Hepatic stellate cell (primary cell): ENCODE measurements around the gene HPS6.

Source experiments
- DNase-seq: peaks from one replicate; pipeline ENCODE4 v3.0.0; 2011; ENCODE audit warnings: low spot score

HPS6 gene

DNA sequence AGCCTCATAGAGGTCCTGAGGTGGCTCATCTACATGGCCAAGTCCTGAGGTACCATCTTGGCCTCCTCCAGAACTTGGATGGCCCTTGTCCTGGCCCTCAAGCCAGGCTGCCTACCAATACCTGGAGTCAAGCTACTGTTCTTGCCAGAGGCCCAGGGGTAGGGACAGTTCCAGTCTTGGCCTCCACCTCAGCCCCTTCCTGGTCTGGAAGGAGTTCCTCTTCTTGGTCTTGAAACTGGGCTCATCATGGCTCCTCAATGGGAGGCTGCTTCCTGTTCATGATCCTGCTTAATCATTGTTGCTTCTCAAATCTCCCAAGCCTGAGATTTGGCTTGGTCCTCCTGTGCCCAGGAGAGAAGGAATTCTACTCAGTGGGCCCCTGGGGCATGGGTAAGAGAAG is 3.9 kb downstream of the HPS6 start:
- no peak for DNase-seq

DNA sequence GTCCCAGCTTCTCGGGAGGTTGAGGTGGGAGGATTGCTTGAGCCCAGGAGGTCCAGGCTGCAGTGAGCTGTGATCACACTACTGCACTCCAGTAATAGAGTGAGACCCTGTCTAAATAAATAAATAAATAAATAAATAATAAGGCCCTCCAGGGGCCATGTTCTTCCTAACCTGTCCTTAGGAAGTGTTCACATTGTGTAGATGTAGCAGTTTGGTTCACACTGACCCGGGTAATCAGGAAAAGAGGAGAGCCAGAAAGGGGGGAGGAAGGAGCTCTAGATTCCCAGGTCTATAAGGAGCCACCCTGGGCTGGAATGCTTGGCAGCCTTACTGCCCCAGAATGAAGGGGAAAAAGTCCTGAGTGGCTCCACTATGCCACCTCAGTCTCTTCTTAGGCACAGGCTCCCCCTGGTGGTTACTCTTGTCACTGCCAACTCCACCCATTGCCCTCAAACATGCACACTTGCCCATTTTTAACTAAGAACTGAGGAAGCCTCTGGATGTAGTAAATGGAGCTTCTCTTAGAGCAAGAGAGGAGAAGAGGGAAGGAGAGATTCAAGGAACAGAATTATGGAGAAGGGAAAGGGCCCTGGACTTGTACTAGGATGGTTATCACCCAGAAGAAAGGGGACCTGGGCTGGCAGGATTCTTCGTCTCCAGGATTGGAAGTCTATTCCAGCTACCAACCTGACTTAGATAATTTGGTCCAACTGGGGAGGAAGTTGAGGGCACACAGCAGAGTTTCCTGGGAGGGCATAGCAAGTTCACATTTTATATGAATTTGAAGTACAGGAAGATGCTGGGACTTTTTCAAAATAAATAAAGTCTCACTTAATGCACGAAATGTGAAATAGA is 7.8 kb downstream of the HPS6 start:
- peak; percentile 81 for DNase-seq

DNA sequence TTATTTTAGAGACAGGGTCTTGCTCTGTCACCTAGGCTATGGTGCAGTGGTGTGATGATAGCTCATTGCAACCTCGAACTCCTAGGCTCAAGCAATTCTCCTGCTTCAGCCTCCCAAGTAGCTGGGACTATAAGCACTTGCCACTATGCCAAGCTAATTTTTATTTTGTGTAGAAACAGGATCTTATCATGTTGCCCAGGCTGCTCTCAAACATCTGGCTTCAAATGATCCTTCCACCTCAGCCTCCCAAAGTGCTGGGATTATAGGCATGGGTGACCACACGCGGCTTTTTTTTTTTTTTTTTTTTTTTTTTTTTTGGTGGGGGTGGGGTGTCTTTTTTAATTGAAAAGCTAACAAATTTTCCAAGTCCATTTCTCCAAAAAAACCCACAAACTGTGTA is 18.4 kb downstream of the HPS6 start:
- DNase-seq, result no peak

DNA sequence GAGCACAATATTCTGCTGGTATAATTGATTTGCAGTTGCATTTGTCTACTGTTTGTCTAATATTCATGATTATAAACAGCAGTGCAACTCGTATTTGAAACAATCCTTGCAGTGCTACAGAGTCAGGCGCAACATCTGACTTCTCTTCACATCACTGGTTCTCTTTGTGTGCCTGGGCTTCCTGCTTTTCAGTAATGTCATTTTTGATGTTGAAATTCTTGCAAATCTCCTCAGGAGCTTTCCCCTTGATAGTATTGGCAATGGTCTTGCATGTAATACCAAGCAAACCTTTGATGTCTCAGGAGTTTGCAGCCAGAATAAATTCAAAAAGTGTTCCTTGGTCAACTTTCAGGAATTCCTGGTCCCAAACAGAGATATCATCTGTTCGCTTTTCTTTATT is 20.2 kb downstream of the HPS6 start:
- DNase-seq, result no peak

DNA sequence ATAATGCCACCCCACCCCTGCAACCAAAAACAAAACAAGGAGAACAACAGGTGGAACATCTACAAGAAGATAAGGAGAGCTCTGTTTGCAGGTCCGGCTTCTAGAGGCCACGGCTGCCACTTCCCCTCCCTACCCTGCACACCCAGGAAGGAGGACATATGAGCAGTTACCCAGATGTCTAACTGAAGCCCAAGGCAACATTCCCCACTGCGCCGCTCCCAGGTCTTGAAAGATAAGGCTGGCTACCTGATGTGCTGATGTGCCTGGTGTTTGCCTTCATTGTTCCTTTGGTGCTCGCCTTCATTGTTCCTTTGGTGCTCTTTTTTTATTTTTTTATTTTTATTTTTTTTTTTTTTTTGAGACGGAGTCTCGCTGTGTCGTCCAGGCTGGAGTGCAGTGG is 21.0 kb downstream of the HPS6 start:
- DNase-seq, result no peak

DNA sequence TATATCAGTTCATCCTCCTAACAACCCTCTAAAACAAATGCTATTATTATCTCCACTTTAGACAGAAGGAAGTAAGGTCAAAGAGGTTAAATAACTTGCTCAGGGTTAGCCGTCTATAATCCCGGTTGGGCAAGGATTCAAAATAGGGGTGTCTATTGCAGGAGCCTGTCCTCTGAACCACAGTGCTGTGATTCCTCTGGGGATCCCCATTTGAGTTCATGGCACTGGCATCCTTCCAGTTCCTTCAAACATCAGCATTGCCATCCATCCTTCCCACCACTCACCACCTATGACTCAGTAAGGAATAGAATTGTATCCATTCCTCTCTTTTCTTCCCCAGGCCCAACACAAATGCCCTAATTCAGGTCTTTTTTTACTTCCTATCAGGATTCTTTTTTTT is 25.6 kb downstream of the HPS6 start:
- peak; percentile 56 for DNase-seq

DNA sequence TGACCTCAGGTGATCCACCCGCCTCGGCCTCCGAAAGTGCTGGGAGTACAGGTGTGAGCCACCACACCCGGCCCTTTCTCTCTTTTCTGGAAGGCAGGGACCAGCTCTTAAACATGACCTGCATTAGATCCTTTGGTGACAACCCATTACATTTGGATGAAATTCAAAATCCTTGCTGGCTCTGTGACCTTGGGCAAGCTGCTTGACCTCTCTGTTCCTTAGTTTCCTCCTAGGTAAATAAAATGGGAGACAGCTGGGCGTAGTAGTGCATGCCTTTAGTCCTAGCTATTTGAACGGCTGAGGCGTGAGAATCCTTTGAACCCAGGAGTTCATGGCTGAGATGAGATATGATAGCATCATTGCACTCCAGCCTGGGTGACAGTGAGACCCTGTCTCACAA is 31.3 kb downstream of the HPS6 start:
- no peak for DNase-seq

DNA sequence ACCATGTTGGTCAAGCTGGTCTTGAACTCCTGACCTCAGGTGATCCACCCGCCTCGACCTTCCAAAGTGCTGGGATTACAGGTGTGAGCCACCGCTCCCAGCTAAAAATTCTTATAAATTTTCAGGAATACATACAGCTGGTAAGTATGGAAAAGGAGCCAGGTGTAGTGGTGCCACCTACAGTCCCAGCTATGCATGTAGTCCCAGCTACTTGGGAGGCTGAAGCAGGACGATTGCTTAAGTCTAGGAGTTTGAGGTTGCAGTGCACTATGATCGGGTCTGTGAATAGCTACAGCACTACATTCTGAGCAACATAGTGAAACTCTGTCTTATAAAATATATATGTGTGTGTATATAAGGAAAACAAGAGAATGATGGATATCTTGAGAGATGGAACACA is 36.0 kb downstream of the HPS6 start:
- DNase-seq, result no peak

DNA sequence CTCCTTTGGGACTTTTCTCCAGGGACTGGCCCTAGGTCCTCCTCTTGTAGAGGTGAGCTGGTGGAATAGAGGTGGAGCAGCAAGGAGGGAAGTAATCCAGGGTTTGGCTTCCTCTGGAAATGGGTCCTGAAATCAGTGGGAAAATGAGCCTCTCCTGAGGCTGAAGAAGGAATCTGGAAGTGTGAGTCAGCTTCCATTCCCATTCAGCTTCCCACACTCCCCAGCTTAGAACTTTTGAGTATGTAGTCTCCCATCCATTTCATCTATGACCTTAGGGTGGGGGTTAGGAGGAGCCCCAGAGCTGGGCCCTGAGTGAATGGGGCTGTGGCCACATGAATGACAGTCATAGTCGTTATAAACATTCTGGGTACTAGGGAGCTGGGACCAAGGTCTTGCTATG is 37.3 kb downstream of the HPS6 start:
- no peak for DNase-seq

DNA sequence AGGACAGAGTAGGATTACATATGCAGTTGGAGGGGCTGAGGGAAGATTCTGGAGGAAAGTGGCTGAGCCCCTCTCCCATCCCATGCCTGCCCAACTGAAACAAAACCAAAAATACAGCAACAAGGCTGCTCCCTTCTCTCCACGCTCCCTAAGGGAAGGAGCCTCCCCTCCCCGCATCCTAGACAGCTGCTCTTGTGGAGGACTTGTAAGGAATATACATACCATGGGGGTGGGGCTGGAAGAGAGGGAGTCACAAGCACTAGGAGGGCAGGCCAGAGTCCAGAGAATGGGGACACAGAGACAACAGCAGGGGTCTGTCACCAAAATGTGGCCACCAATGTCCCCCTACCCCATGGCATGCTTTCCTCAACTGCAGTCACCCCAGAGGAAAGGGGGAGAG is 41.8 kb downstream of the HPS6 start:
- no peak for DNase-seq

DNA sequence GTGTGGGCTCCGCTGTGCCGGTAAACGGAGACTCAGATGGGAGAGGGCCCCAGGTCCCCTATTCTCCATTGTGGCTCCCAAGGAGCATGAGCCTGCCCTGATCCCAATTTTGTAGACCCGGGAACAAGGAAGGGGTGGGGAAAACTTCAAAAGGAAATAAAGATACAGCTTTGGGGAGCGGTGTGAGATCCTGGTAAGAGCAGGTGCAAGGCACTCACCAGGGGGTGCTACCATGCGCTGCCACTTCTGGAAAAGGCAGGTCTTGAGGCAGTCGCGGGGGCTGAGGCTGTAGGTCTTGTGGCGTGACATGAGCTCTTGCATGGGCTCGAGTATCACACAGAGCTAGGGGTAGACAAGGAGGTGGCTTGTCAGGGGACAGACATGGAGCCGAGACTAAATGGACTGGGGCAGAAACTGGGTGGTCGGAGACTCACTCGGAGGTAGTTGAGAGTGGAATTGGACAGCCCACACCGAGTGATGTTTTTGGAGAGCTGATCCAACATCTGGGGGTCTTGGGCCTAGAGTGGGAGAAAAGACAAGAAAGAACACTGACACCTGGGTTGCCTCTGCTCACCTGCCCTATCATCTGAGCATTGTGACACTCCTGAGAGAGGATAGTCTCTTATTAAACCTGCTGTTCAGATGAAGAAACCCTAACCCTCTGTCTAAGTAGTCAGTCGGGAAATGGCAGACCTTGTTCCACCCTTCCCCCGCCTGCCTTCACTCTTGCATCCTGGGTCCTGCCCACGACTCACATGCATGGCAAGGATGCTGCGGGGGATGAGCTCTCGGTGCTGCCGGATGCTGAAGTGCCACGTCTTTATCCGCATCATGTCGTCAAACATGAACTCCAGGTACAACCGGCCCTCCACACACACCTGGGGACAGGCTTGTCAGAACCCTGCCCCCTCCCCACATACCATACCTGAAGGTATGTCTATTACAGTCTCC is 44.3 kb downstream of the HPS6 start:
- DNase-seq, result no peak

DNA sequence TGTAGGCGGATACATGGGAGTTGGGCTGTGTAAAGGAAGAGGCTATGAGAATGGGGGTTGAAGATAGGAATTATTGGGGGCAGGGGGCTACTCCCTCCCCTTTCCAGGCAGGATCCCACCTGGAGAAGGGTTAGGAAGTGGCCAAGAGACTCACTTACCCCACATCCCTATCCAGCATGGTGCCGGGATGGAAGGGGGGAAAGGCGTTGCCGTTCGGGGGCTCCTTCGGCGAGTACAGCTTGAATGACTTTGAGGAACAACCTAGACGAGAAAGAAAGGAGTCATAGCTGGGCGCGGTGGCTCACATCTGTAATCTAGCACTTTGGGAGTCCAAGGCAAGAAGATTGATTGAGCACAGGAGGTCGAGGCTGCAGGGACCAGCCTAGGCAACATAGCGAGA is 46.1 kb downstream of the HPS6 start:
- no peak for DNase-seq

DNA sequence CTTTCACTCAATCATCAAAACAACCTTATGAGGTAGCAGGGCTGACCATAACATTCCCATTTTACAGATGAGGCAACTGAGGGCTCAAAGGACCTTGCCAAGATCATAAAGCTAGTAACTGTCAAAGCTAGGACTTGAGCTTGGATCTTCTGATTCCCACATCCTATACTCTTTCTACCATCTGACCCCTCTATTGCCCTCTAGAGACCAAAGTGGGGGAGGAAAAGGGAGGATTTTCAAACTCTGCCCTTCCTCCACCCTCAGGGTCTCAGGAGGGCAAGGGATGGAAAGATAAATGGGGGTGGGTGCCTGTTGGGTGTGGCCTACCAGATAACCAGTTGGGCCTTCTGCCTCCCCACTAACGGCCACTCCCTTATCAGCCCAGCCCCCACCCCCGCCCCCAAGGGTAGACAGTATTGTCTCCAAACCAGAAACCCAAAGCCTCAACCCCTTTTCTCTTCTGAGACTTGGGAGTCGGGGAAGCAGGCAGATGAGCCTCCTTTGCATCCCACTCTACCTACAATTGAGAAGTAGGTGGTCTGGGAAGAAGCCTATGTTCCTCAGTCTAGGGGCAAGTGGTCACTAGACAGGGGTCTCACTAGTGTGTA is 47.2 kb downstream of the HPS6 start:
- DNase-seq, result no peak

DNA sequence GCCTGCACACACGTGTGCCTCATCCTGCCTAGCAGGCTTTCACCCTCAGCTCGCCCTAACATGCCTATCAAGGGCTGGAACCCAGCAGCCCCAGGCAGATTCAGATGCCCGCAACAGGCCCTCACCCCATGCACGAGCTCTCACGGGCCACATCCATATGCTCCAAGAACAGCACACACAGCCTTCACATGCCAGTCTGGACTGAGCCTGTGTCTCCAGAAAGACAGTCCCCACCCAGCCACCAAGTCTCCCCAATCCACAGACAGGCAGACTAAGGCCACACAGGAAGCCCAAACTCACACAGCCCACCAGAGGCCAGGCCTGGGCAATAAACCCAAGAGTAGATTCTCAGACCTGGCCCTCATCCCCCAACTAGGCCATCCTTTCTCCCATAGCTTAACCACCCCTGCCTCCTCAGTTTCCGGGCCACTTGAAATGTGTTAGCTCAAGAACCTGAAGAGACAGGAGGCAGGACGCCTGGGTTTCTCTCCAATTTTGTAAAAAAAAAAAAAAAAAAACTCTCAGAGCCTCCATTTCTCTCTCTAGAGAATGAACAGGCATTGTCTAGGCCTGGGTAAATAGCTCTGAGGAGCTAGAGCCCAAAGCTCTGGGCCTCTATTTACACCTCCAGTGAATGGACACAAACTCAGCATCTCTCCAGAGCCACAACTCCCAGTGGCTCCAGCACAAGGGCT is 48.3 kb downstream of the HPS6 start:
- no peak for DNase-seq

DNA sequence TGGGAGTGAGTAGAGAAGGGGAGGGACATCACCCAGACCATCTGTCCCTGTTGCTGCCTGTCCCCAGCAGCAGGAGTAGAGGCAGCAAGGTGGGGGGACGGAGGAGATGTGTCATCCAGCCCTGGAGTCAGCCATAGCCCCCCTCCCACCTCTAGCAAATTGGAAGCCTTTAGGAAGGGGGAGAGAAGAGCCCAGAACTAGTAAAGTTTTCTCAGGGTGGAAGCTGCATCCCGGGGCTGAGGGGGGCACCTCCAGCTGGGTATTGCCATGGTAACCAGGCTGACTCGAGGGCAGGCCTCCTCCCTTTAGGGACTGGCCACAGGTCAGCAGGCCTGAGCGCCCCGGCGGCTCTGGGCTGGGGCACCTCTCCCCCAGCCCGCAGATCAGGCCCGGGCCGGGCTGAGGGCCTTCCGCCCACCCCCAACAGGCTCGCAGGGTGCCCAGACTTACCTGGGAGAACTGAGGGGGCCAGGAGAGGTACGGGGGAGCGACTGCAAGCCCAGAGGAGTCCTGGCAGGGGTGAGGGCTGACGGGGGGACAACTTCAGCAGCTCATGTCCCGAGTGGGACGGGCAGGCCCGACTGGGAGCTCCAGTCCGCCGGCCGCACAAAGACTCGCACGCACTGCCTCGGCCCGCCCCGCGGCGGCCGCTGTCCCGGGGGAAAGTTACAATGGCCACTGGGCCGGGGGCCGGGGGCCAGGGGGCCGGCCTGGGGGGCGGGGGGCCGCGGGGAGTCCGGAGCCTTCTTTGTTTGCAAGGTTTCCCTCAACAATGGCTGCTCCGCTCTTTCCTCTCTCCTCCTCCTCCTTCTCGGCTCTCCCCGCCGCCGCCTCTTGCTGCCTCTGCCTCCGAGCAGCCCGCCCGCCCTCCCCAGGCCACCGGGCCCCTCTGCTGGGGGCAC is 49.1 kb downstream of the HPS6 start:
- no peak for DNase-seq

DNA sequence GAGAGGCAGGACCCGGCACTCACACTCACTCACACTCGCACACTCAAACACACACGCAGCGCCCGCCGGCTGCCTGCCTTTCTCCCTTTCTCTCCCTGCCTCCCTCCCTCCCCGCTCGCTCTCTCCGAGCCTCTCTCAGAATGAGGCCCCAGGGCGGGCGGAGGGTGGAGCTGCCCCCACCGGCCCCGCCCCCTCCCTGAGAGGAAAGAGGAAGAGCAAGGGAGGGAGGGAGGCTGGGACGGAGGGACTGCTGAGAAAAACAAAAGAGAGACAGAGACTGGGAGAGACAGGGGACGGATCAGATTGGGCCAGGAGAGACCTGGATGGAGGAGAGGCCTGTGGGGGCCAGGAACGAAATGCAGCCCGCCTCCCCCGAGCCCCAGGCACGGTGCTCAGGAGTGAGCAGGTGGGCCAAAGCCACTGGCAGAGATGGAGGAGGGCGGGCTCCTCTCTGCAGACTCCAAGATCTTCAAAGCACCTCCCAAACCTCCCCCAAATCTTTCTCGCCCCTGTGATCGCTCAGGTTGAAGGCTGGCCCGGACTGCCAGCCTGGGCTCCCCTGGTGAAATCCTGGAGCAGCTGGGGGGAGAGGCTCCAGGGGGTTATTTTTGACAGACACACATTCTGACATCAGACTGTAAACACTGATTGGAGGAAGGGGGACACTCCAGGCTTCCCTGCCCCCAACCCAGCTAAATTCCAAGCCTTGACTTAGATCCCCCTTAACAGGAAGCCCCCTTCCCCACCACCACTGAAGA is 49.9 kb downstream of the HPS6 start:
- DNase-seq, result peak; percentile 86

DNA sequence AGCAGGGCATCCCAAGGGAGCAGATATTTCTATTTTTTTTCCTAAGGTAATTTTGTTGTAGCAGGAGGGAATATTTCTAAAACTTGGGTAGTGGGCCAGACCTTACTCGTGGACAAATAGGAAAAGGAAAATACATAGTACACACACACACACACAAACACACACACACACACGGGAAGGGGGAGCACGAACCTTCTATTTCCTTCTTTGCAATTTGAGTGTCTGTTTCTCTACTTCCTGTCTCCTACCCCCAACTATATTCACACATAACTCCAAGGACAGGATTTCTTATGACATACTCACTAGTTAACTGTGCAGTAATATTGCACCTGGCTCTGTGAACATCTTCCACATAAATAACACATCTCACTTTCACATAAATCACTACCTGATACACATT is 50.6 kb downstream of the HPS6 start:
- no peak for DNase-seq

DNA sequence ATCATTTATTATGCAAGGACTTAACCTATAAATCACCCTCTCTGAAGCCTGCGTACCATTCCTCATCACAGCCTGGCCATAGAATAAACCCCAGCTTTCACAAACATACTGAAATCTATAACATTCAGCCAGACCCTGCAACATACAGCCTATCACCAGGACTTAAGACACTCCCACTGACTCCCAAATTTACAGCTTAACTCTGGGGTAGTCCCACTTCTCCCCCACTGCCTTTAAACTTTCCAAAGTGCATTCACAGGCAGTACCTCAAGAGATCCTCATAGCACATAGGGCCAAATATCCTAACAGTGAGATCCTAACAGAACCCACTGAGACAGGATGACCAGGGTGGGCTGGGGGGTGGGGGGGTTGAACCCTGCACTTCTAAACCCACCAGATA is 51.5 kb downstream of the HPS6 start:
- DNase-seq, result no peak
